ENCODE measurements around the gene SCGB1C2.
"Not testable (repeated sequence)": the region's sequence is repeated elsewhere in the genome, so short reads cannot be mapped to it uniquely, and the experiment has no call there.

SCGB1C2 gene

DNA sequence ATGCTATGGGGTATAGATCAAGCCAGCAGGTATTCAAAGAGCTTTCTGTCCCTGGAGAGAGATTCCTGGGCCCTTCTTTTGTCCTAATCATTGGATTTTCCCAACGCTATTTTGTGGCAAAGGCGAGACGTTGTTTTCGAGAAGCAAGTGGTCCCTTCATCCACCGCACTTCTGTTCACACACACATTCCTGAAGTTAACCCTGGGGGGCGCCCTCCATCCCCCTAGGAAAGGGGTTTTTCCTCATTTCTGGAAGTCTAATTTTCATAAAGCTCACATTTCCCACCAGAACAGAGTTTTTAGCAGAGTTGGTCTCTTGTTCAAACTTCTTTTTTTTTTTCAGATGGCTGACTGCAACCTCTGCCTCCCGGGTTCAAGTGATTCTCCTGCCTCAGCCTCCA is 11.9 kb downstream of the SCGB1C2 start:
- no peak for DNase-seq

GRCh38 chr17:149897-150584 is 12.7 kb downstream of the SCGB1C2 start:
- no peak for DNase-seq

GRCh38 chr17:151004-151403 is 13.6 kb downstream of the SCGB1C2 start:
- DNase-seq, result no peak

DNA sequence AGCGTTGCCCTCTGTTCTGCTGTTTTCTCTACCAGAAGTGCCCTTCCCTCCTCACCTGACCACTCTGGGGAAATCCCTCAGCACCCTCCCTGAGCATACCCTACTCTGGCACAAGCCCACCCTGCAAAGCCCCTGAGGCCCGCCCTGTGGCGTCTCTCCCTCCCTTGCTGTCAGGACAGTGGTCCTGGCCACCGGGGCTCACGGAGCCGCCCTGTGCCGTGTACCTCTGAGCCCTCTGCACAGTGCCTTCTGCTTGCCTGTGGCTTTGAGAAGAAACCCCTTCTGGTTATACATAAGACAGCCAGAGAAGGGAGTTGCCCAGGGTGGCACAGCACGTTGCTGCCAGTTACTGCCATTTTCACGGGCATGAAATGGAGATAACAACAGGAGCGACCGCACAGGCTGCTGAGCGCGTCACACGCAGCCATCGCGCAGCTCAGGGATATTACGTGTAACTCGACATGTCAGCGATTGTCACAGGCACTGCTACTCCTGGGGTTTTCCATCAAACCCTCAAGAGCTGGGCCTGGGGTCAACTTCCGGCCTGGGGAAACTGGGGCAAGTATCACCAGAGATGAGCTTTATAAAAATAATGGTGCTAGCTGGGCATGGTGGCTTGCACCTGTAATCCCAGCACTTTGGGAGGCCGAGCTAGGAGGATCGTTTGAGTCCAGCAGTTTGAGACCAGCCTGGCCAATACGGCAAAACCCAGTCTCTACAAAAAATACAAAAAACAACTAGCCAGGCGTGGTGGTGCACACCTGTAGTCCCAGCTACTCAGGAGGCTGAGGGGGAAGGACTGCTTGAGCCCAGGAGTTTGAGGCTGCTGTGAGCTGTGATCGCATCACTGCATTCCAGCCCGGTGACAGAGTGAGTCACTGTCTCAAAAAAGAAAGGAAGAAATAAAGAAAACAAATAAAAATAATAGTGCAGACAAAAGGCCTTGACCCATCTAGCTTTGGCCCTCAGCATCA is 14.8 kb downstream of the SCGB1C2 start:
- no peak for DNase-seq

DNA sequence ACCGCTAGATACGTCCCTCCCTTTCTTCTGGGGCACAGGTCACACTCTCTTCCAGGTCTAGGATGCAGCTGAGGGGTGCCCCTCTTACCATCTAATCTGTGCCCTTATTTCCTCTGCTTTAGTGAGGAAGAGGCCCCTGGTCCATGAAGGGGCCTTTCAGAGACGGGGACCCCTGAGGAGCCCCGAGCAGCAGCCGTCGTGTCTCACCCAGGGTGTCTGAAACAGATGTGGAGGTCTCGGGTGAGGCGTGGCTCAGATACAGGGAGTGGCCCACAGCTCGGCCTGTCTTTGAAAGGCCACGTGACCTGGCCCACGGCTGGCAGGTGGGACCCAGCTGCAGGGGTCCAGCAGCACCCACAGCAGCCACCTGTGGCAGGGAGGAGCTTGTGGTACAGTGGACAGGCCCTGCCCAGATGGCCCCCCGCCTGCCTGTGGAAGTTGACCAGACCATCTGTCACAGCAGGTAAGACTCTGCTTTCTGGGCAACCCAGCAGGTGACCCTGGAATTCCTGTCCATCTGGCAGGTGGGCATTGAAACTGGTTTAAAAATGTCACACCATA is 15.6 kb downstream of the SCGB1C2 start:
- DNase-seq, result no peak

- no peak for DNase-seq
These were observed 16.5 kb downstream of the SCGB1C2 start for GRCh38 chr17:153851-154250.

GRCh38 chr17:155576-155975 is 18.2 kb downstream of the SCGB1C2 start:
- no peak for DNase-seq

- DNase-seq, result no peak
These were observed 18.8 kb downstream of the SCGB1C2 start for GRCh38 chr17:156094-156621.

DNA sequence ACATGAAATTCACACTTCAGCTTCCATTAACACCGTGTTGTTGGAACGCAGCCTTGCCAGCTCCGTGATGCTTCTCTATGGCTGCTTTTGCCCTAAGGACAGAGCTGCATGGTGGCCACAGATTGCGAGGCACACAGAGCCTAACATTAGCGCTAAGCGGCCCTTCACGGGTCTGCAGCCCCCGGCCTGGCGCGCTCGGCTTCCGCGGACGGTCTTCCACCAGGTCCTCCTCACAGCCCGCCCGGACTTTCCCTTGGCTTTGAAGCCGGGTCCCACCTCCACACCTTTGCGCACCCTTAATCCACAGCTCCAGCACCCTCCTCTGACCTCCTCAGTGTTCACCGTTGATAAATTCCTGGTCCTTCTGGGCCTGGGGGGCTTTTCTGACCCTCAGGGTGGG is 19.6 kb downstream of the SCGB1C2 start:
- DNase-seq, result no peak

- no peak for DNase-seq
These were observed 20.5 kb downstream of the SCGB1C2 start for GRCh38 chr17:157901-158300.

GRCh38 chr17:158379-158778 is 21.0 kb downstream of the SCGB1C2 start:
- DNase-seq, result no peak

- no peak for DNase-seq
These were observed 22.2 kb downstream of the SCGB1C2 start for GRCh38 chr17:159609-160008.

- DNase-seq, result no peak
These were observed 23.0 kb downstream of the SCGB1C2 start for GRCh38 chr17:160336-160735.

GRCh38 chr17:161481-161880 is 24.1 kb downstream of the SCGB1C2 start:
- no peak for DNase-seq

DNA sequence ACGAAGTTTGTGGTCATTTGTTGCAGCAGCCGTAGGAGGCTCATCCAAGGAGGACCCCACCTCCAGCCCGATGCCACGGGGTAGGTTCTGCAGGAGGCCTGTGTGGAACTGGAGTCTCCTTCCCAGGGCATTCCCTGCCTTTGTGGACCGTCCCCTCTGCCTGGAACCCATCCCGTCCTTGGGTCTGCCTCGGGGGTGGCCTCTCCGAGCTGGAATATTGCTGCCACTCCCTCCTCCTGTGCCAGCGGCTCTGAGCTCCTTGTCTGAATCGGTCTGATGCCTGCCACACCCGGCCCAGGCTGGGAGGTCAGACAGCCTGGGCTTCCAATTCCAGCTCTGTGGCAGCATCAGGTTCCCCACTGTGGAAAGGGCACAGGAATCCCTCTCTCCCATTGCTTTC is 25.3 kb downstream of the SCGB1C2 start:
- no peak for DNase-seq

GRCh38 chr17:163514-164098 is 26.2 kb downstream of the SCGB1C2 start:
- no peak for DNase-seq

DNA sequence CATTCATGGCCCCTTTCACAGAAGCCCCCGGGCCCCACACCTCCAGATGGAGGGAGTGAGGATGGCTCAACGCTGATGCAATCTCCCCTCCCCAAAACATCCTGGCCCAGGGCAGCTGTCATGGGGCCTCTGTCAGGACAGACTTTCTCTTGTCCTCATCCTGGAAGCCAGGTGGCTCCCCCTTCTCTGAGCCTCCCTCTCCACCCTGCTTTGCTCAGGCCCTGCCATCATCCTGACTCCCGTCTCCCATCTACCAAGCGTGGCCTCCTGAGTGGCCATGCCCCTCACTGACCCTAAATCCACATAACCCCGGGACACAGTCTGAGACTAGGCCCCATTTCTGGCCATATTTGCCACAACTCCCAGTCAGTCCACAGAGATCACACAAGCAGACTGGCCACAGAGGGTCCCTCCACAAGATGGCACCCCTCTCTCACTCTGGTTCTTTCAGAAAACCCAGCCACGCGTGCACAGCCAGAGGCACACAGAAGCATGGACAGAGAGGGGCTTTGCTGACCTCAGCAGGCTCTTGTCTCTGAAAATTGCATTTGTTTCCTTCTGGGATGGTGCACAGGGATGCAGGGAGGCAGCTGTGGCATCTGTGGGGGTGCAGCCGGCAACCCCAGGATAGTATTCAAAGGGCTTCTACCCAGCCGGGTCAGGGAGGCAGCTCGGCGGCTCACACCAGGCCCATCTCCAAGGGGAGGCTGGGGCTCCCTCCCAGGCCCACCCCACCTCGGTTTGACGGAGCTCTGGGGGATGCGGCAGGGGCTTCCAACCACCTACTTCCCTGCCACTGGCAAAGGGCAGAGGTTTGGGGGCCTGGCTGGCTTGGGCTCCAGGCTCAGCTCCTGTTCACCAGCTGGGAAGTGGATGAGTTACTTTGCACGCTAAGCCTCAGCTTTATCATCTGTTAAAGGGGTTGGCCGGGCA is 27.2 kb downstream of the SCGB1C2 start:
- peak; percentile 45 for DNase-seq

DNA sequence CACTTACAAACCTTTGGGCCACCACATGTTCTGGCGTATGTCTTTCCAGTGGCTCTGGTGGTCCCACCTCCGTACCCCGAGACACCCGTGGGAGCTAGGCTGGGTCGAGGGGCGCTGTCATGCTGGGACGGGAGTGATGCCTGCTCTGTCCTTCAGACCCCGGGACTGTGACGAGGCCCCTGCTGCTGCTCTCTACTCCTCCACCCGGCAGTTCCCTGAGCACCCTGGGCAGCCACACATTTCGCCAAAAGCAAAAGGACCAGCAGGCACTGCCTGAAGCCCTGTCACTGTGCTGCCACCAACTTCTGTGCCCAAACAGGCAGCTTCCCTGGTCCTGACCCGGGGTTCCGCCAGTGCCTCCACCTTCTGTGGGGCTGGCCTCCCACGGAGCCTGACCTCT is 28.6 kb downstream of the SCGB1C2 start:
- DNase-seq, result no peak

GRCh38 chr17:168614-169013 is 31.2 kb downstream of the SCGB1C2 start:
- not testable (repeated sequence) for DNase-seq

DNA sequence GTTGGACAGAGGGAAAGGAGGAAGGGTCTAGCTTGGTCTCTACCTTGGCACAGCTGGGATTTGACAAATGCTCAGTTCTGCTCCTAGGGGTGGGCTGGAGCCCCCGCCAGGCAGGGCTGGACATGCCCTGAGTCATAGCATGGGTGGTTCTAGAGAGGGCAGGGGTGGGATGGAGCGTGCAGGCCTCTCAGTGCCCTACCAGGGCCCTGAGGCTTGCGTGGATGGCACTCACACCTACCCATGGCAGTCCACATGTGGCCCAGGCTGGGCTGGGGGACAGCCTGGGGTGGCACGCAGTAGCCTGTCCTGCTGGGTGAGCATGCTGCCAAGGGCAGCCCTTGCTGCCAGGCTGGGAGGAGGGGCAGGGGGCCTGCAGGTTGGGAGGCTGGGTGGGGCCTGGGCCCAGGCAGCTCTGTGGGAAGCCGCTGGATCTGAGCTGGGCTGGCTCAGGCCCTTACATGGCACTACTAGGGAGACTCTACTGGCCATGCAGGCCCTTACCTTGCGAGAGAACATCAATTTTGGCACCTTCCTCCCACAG is 32.8 kb downstream of the SCGB1C2 start:
- no peak for DNase-seq

DNA sequence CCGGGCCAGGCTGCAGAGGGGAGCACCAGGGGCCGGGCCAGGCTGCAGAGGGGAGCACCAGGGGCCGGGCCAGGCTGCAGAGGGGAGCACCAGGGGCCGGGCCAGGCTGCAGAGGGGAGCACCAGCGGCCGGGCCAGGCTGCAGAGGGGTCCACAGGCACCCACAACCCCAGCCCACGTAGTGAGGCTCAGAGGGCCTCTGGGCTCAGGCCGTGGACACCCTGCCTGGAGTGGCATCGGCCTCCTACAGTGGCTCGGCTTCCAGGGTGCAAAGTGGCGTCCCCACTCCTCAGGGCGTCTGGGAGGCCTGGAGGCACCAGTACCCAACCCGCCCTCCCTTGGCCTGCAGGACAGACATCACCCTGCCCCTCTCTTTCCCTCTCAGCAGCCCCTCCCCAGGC is 34.5 kb downstream of the SCGB1C2 start:
- no peak for DNase-seq

DNA sequence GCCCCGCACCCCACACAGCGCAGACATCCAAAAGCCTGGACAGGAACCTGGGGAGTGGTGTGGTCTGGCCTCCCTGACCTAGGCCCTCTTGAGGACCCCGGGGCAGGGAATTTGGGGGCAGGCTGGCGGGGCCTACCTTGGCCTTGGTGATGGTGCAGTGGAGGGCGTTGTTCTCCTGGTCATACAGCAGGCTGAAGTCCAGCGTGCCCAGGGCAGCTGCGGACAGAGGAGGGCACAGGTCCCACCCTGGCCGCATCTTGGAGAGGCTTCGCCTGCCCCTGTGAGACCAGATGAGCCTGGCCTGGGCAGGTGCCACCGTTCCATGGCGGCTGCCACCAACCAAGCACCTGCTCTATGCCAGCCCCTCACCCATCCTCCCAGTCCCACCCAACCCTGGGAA is 35.0 kb downstream of the SCGB1C2 start:
- DNase-seq, result no peak

Measured in MV-4-11 (cell line).